ENCODE measurements around the gene CEP128. TPM values are rescaled to one million over a fixed set of nuclear protein-coding genes. Genes with fewer than 3 reads are reported as not detected.

CEP128 gene
- total RNA-seq, 1 donor from 2014 or later = 4.2 TPM

DNA sequence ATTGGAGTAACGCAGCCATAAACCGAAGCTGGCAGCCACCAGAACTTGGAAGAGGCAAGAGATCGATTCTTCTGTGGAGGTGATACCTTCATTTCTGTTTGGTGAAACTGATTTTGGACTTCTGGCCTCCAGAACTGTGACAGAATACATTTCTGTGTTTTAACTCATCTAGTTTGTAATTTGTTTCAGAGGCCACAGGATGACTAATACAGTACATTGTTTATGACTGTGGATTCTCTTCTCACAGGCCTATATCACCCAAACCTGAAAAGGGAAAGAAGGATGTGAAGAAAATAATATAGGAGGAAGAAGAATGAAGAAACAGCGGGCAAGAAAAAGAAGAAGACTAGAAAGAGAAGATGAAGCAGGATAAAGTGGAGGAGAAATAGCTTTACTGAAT is 466.5 kb downstream of the CEP128 start:
- ATAC-seq = no peak

DNA sequence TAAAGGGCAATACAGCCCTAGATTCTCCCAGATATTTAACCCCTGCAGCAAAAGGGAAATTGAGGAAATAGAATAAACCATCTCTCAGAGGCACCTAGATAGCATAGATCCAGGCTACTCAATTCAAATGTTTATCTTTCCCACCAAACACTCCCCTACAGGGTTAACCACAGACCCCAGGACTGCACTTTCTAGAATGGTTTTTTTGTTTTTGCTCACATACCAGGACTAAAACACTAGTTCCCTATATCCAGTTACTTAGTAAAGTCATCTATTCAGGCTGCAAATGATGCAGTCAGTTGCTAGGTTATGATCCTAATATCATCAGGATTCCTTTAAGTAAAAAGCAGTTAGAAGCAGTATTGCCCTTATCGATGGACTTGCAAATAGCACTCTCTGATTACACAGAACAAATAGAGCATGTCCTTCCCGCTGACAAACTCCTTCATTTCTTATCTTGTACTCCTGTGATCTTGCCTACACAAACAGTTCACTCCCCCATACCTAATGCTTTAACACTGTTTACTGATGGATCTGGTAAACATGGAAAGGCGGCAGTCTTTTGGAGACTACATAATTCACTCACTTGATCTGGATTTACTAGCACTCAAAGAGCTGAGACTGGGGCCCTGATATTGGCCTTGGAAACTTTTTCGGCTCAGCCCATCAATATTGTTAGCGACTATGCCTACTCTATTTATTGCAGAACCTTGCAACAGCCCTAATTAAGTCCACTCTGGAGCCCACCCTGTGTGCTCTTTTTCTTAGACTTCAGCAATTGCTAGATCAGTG is 473.0 kb downstream of the CEP128 start:
- no peak for ATAC-seq

DNA sequence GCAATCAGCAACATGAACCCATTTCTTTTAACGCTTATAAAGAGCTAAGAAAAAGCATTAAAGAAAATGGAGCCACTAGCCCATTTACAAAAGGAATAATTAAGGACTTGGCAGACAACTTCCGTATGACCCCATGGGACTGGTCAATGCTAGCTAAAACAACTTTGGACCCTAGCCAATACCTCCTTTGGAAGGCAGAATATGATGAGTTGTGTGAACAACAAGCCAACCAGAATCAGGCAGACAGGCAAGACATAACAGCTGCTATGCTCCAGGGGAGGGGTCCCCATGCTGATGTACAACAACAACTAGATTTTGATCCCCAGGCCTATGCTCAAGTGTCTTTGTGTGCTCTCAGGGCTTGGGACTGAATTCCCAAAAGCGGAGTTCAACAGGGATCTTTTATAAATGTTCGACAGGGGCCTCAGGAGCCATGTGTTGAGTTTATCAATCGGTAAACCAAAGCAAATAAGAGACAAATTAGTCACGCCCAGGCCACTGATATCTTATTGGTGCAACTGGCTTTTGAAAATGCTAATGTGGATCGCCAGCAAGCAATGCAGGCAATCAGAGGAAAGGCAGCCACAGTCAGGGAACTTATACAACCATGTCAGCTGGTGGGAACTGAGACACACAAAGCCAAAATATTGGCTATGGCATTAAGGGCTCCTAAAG is 475.9 kb downstream of the CEP128 start:
- ATAC-seq = no peak

GRCh38 chr14:80464531-80465149 is 476.9 kb downstream of the CEP128 start:
- no peak for ATAC-seq

- no peak for ATAC-seq
These were observed 485.3 kb downstream of the CEP128 start for GRCh38 chr14:80456209-80456608.

- ATAC-seq = no peak
These were observed 486.5 kb downstream of the CEP128 start for GRCh38 chr14:80455031-80455430.

DNA sequence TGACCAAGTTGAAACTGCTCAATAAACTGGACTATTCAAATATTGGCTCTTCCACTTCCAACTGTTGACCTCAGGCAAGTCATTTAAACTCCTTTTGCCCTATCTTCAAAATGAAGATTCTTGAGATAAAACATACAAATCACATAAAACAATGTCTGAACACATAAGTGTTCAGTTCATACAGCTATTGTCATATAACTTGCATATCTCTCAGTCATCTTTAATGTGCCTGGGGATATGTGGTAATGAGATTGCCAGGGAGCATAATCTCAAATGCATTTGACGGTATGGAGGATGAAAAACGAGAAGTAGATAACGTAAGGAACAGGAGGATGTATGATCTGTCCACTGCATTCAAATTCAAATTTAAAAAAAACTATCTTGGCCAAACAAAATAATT is 493.3 kb downstream of the CEP128 start:
- no peak for ATAC-seq

GRCh38 chr14:80447392-80447791 is 494.1 kb downstream of the CEP128 start:
- ATAC-seq = no peak

Other genes with a start within 250 kb of the CEP128 start
- gene TSHR, start 13.9 kb upstream of the CEP128 start, total RNA-seq = not detected

Measured in esophagus mucosa (tissue), 1 donor.